KOPT-K1 (cell line): ENCODE measurements around the gene KCNH1.

Source experiments
- H3K27ac ChIP-seq: fragments of 200-600 bp; sonication (generic); 2 replicates; pipeline ENCODE4 v1.5.1; 2016; ENCODE audit warnings: antibody characterized with exemption, mild to moderate bottlenecking, low read depth, low read length; ENCODE audit not compliant: poor library complexity, severe bottlenecking
- H3K36me3 ChIP-seq: fragments of 200-600 bp; sonication (generic); 2 replicates; pipeline ENCODE4 v1.5.1; 2017; ENCODE audit warnings: antibody characterized with exemption, mild to moderate bottlenecking, low read length, moderate library complexity; ENCODE audit not compliant: insufficient read depth
- H3K9me3 ChIP-seq: fragments of 200-600 bp; sonication (generic); 2 replicates; pipeline ENCODE4 v1.5.1; 2017; ENCODE audit warnings: antibody characterized with exemption, low read length, mild to moderate bottlenecking; ENCODE audit not compliant: insufficient read depth, poor library complexity, severe bottlenecking

Gene KCNH1

GRCh38 chr1:210722410-210723081 is 411.4 kb downstream of the KCNH1 start:
- H3K27ac ChIP-seq: no peak overlapping the region
- H3K36me3 ChIP-seq: no peaks in the 10 kb centered on the region
- no peaks in the 10 kb centered on the region for H3K9me3 ChIP-seq

- Histone ChIP-seq H3K36me3 (no peaks in the 10 kb centered on the region), H3K9me3 (no peaks in the 10 kb centered on the region), H3K27ac (no peak overlapping the region)
Measured at GRCh38 chr1:210715072-210715471, 418.9 kb downstream of the KCNH1 start.

GRCh38 chr1:210711825-210712612 is 421.9 kb downstream of the KCNH1 start:
- H3K9me3 ChIP-seq: no peaks in the 10 kb centered on the region
- no peaks in the 10 kb centered on the region for H3K36me3 ChIP-seq
- no peak overlapping the region for H3K27ac ChIP-seq

- Histone ChIP-seq H3K27ac (no peak overlapping the region), H3K36me3 (no peaks in the 10 kb centered on the region), H3K9me3 (no peaks in the 10 kb centered on the region)
Measured at GRCh38 chr1:210709701-210710100, 424.2 kb downstream of the KCNH1 start.

GRCh38 chr1:210707300-210708240 is 426.4 kb downstream of the KCNH1 start:
- Histone ChIP-seq H3K9me3 (no peaks in the 10 kb centered on the region), H3K27ac (no peak overlapping the region), H3K36me3 (no peaks in the 10 kb centered on the region)

GRCh38 chr1:210706246-210706645 is 427.7 kb downstream of the KCNH1 start:
- Histone ChIP-seq H3K27ac (no peak overlapping the region), H3K36me3 (no peaks in the 10 kb centered on the region), H3K9me3 (no peaks in the 10 kb centered on the region)

- Histone ChIP-seq H3K9me3 (no peaks in the 10 kb centered on the region), H3K36me3 (no peaks in the 10 kb centered on the region), H3K27ac (no peak overlapping the region)
Measured at GRCh38 chr1:210705086-210705485, 428.9 kb downstream of the KCNH1 start.

GRCh38 chr1:210703593-210703992 is 430.4 kb downstream of the KCNH1 start:
- Histone ChIP-seq H3K36me3 (no peaks in the 10 kb centered on the region), H3K9me3 (no peaks in the 10 kb centered on the region), H3K27ac (no peak overlapping the region)

- H3K27ac ChIP-seq: no peak overlapping the region
- no peaks in the 10 kb centered on the region for H3K36me3 ChIP-seq
- H3K9me3 ChIP-seq: no peaks in the 10 kb centered on the region
Measured at GRCh38 chr1:210702506-210702905, 431.4 kb downstream of the KCNH1 start.

GRCh38 chr1:210700511-210700910 is 433.4 kb downstream of the KCNH1 start:
- no peaks in the 10 kb centered on the region for H3K9me3 ChIP-seq
- H3K27ac ChIP-seq: no peak overlapping the region

GRCh38 chr1:210700083-210700482 is 433.9 kb downstream of the KCNH1 start:
- H3K9me3 ChIP-seq: no peaks in the 10 kb centered on the region
- H3K27ac ChIP-seq: no peak overlapping the region
- no peaks in the 10 kb centered on the region for H3K36me3 ChIP-seq

More at GRCh38 chr1:210700511-210700910, 433.4 kb downstream of the KCNH1 start:
- H3K36me3 ChIP-seq: no peaks in the 10 kb centered on the region

GRCh38 chr1:210698661-210699060 is 435.3 kb downstream of the KCNH1 start:
- H3K9me3 ChIP-seq: no peaks in the 10 kb centered on the region
- H3K27ac ChIP-seq: no peak overlapping the region

GRCh38 chr1:210697185-210697584 is 436.8 kb downstream of the KCNH1 start:
- Histone ChIP-seq H3K27ac (no peak overlapping the region), H3K9me3 (no peaks in the 10 kb centered on the region), H3K36me3 (no peaks in the 10 kb centered on the region)

More at GRCh38 chr1:210698661-210699060, 435.3 kb downstream of the KCNH1 start:
- H3K36me3 ChIP-seq: no peaks in the 10 kb centered on the region

- Histone ChIP-seq H3K36me3 (no peaks in the 10 kb centered on the region), H3K27ac (peak overlapping the region; percentile 18), H3K9me3 (no peaks in the 10 kb centered on the region)
Measured at GRCh38 chr1:210696709-210697108, 437.2 kb downstream of the KCNH1 start.

- H3K27ac ChIP-seq: no peak overlapping the region
- no peaks in the 10 kb centered on the region for H3K36me3 ChIP-seq
- no peaks in the 10 kb centered on the region for H3K9me3 ChIP-seq
Measured at GRCh38 chr1:210695026-210695425, 438.9 kb downstream of the KCNH1 start.
